Limb (tissue), 2 donors: ENCODE data around the gene SCN1A.
"Not testable (repeated sequence)": the region's sequence is repeated elsewhere in the genome, so short reads cannot be mapped to it uniquely, and the experiment has no call there.

Experiments
- DNase-seq, 2 donors: peaks; one replicate each; pipeline ENCODE4 v3.0.0-alpha.2; 2016; ENCODE audit errors: extremely low spot score in 2 of 2

SCN1A gene

DNA sequence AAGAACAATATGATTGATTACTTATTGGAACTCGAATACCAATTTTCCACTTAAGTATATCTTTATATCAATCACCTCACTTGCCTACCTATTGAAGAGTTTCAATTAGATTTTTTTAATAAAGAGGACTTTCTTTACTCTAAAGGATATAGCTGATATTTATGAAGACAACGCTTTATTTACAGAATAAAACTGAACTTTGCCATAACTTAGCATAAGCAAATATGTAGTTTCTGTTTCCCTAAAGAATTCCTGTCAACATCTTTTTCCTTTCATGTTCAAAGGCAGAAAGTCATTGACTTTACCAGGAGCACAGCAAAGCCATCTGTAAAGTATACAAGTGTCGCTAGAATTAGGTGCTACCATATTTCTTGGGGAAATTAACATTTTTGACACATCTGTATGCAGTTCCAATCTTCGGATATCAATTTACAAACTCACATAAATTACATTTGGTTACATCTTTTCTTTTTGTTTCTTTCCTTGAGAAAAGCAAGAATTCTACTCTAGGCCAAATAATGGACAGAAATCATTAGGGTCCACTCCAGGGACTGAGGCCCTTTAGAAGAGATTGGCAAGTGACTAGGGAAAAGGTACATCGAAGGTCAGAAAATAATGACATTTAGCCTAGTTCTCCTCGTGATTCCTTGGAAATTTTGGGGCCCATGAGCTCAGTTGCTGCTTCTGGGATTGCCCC is 7.5 kb upstream of the SCN1A start:
- DNase-seq = no peak

DNA sequence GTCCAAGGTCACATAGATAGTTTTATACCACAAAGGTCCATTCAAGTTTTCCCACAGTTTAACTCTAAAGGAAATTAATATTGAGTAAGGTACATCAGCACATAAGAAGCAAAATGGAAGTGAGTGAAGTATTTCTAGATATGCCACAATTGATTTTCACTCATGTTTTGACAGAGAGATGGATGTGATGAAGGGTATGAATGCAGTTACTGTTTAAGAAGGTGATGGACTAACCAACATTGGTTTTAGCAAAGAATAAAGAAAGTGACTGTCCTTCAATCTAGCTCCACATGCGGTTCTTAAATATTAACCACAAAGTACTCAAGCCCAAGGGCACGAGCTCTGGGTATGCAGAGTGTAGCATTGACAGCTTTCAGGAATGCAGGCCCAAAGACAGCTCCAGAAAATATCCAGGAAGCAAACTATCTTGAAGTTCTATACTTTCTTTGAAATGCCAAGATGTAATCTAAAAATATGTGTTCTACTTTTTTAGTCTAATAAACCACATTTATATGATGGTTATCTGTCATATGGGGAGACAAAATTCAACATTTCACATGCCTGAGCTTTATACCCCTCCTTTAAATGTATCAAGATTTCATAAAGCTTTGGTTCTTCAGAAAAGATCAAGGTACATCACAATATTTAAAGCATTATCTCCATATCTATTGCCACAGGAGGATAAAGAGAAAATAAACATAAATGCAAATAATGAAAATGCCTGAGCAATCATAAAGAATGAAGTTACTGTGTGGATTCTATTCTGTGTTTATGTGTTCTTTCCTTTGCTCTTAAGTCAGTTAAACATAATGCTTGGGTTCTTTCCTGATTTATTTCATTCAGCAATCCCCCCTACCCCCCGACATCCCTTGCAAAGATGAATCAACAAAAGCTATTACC is 6.7 kb upstream of the SCN1A start:
- no peak for DNase-seq

DNA sequence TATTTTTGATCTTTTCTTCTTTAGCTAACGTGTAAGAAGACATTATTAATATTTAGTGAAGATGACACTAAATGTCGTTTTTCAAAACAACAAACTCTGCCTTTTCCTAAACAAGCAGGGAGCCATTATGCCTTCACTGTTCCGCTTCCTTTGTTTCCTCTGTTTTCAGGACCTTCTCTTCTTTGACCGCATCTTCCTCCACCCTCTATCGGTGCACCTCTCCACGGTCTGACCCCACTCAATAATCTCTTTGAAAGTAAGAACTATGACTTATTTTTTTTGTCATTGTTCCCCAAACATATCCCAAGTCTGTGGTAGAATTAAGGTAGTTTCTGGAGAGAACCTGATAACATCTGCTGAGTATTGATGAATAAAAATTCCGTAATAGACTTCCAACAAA is 5.8 kb upstream of the SCN1A start:
- no peak for DNase-seq

DNA sequence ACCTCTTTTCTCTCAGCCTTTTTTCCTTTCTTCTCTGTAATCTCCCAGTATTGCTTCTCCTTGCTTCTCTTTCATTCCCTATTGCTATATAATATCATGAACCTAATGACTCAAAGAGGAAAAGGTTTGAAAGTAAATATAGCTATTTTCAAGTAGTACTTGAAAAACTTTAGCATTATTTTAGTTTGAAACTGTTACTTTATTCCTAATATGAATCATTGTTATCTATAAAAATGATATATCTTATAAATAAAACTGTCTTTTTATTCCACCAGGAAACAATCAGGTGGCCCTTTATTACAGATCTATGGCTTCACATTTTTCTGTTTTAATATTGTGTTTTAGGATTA is 311 bp upstream of the SCN1A start:
- DNase-seq = no peak

DNA sequence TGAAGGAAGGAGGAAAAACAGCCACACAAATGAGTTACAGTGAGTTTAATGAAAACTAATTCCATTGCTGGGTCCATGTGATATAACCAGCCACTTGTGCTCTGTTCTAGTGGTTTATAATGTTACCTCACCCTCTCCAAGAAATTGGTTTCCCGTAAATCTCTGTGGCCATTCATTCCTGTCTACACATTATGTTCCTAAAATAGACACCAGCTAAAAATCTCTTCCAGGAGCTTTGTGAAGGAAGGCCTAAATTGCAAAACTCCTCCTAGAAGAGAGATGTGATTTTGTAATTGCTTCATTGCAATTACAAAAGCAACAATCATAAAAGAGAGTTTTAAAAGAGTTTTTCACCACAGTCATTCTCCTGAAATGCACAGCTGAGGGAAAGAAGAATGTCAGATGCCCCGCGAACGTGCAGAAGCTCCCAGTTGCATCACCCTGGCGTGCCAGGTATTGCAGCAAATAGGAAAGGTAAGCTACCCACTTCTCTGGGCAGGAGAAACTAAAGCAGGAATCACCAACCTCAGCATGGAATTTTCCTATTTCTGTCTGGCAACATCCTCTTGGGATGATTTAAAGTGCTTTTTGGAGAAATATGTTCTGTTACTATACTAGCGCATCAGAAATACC is 1.7 kb downstream of the SCN1A start:
- DNase-seq = no peak

DNA sequence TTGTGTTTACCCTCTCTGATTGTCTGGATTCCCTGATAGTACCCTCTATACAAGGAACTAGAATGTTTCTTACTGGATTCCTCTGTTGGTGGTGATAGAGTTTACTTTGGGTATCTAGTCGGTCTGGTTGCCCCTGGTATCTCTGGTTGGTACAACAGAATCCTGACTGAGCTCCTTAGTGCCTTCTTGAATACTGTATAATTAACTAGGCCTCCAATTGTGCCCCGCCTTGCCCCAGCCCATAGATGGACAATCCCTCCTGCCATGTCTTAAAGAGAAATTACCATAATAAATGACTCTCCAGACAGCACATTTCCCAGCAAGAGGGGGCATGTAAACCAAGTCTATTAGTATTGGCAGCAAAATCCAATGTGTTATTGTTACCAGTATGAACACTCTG is 2.3 kb downstream of the SCN1A start:
- no peak for DNase-seq

DNA sequence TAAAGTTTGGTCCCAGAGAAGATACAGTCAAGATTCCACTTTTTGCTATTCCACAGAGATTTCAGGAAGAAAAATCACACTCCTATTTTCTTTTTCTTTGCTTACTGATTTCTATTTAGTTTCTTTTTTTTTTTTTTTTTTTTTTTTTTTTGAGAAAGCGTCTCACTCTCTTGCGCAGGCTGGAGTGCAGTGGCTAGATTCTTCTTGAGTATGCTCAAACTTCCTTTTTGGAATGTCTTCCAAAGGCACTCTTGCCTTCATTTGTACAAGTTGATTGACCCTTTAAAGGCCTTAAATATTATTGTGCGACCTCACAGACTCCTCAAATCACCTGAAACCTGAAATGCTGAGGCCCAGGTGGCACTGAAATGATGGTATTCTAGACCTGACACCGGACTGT is 9.6 kb downstream of the SCN1A start:
- DNase-seq = no peak

DNA sequence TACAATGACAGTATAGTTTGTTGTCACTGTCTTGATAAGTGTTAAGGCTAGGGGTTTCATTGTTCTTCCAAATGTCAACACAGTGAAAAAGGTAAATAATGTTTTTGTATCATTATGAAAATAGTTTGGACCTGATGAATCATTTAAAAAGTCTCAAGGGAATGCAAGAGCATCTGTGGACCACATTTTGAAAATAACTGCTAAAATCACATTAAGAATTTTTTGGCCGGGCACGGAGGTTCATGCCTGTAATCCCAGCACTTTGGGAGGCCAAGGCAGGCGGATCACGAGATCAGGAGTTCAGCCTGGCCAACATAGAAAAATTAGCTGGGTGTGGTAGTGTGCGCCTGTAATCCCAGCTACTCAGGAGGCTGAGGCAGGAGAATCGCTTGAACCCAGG is 10.3 kb downstream of the SCN1A start:
- DNase-seq = no peak

DNA sequence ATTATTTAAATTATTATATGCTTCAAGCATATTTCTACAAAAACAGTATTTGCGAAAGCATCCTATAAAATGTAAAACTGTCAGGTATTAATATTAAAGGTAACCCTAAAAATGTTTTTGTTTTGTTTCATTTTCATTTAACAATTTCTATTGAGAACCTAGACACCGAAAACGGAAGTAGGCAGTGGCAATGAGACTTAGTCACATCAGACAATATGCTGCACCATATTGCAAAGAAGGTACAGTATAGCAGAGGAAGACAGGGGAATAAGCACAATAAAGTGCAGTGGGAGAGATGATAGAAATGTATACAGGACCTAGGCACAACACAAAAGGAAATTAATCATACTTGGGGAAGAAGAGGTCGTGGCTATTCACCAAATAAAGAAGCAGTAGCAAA is 12.2 kb downstream of the SCN1A start:
- DNase-seq = no peak

DNA sequence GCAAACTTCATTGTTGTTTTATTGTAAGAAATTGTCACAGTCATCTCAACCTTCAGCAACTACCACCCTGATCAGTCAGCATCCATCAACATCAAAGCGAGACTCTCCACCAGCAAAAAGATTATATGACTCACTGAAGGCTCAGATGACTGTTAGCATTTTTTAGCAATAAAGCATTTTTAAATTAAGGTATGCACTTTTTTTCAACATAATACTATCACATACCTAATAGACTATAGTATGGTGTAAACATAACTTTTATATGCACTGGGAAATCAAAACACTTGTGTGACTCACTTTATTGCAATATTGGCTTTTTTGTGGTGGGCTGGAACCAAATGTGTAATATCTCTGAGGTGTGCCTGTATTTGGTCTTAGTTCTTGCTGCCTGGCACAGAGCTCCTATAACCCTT is 15.6 kb downstream of the SCN1A start:
- DNase-seq = no peak

DNA sequence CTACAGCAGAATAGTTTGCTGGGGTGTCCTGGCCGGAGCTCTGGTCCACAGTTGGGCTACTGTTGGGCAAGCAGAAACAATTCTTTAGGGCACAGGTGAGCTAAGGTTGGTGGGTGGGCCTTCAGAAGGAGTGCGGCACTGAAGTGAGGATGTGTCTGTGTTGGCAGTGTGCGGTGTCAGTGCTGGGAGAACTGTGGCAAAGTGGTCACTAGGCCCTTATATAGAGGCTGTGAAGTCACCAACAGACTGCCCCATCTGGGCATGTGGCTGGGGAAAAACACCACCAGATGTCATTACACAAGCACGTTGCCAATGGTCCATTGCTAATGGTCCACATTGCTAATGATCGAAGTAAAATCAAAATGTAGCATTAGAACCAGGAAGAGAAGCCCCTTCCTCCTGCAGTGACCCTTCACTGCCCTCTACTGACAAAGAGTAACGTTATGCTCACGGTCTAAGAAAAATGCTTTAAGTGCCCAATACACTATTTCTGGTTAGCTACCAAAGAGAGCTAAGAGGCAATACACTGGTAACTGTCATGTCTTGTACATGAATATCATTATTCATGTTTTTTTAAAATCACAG is 21.3 kb downstream of the SCN1A start:
- peak in 1 of 2 donors; percentile 22 for DNase-seq

DNA sequence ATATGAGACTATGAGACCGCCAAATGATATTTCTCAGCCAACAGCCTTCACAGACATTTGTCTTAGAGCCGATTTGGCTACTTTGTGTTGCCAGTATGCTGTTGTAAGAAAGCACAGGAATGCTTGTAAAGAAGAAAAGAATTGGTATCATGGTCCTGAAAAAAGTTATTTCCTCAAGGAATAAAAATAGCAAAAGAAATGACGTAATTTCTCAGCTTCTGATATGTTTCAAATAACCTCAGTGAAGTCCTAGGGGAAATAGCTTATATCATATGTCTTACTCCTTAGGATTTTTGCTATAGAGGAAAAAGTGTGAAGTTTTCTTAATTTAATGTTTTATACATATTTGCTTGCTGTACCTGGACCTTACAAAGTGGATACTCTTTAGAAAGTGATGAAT is 23.0 kb downstream of the SCN1A start:
- DNase-seq = no peak

DNA sequence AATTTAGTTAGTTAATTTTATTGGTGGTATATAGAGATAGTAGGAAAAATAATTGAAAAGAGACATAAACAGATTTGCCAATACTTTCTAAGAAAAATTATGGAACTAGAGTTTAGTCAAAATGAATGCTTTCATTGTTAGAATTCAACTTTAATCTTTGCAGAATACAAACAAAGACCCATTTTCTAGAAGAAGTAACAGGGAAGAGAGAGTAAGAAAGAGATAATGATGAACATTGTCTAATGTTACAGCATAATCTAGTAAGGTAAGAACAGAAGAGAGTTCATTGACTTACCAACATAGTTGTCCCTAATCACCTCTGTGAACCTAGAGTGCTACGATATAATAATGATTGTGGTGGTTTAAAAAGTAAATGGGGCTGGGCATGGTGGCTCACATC is 23.7 kb downstream of the SCN1A start:
- DNase-seq = no peak

DNA sequence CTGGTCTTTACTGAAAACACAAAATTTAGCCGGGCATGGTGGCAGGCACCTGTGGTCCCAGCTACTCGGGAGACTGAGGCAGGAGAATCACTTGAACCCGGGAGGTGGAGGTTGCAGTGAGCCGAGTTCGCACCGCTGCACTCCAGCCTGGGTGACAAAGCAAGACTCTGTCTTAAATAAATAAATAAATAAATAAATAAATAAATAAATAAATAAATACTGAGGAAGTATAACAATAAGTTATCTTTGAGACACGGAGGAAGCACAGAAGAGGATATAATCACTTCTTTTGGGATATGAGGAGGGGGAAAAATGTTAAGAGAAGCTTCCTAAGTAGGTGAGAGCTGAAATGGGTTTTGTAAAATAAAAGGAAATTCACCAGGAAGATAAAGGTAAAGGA is 24.5 kb downstream of the SCN1A start:
- not testable (repeated sequence) for DNase-seq

DNA sequence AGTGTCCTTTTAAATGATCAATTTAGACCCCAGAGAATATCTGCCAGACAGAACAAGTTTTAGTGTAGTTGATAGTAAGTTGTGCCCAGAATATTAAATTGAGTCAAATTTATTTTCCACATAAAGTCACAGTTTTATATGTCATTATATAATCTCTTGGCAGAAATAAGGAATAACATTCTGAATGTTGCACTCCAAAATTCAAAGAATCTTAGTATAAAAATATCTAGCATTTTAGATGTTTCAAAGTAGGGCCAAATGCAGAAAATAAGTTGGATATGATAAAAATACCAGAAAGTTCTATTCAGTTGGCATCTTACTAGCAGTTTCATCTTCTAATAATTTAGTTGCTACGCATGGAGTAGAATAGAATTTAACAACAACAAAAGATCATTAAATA is 33.5 kb downstream of the SCN1A start:
- DNase-seq = no peak

DNA sequence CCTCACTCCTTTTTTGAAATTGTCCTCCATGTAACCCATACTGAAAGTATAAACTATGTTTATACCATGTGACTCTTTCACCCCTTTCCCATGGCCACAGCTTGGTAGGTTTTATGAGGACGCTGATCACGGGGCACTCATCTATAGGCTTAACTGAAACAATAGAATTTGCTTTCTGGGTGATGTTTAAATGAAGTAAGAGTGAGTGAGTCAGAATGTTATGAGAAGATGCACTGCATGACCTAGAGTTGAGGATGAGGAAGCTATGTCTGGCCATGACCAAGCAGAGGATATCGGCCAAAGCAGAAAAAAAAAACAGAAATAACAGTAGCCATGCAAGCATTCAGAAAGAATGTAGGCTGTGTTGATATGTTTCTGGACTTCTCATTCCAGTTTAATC is 34.9 kb downstream of the SCN1A start:
- DNase-seq = no peak

DNA sequence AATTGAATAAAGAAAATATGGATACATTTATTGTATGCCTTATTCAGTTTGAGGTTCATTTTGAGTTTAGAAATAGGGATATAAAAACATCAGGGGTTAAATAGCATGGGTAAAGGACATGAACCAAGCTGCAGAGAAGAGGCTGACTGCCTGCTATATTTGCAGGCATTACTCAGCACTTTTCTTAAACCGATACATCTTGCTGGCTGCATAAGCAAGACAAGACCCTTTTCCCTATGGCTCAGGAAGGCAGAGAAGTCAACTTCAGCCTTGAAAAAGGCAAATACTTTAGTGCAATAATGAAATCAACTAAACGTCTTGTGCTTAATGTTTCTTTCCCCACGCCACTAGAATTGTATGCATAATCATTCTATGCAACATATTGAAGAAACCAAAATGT is 36.4 kb downstream of the SCN1A start:
- no peak for DNase-seq

DNA sequence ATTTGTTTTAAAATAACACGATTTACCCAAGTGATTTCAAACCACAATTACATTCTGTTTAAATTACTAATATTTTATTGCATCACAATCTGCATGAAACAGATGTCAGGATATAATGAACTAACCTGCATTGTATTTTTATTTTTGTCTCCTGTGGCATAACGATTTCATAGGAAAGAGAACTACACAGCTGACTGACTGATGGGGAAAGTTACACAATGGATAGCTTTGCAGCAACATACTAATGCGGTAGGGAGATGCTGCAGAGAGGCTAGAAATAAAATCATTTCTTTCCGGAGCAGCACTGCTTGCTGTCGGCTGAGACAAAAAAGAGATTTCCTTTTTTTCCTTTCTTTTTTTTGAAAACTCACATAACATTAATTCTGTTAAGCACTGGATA is 36.9 kb downstream of the SCN1A start:
- no peak for DNase-seq

DNA sequence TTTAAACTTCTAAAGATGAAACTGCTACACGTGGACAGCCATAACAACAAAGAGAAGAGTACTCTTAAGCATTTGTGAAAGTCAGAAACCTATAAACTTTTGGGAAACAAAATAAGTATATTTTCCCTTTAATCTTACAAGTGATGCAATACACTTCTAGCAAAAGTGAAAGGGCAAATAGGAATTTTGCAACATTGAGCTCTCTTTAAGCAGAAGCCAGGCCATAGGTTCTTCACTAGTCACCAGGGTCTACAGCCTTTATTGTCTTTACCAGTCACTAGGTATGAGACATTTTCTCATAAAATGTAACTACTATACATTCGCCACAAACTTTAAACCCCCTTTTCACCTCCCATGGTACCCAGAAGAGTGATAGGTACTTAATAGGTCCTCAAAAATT is 37.5 kb downstream of the SCN1A start:
- no peak for DNase-seq

DNA sequence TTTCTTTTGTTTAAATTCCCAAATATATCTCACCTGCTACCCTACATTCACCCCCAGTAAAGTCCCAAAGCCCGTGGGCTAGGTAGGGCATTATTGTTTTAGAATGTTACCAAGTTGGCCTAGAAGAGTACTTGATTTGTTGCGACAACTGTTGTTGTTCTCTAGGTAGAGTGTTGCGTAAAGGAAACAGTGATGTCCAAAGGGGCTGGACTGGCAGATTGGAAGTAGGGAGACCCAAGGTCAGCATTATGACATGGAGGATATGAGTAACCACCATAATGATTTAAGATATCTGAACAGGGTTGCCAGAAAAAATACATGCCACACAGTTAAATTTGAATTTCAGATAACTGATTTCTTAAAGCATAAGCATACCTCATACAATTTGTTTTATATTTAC is 39.2 kb downstream of the SCN1A start:
- DNase-seq = no peak

DNA sequence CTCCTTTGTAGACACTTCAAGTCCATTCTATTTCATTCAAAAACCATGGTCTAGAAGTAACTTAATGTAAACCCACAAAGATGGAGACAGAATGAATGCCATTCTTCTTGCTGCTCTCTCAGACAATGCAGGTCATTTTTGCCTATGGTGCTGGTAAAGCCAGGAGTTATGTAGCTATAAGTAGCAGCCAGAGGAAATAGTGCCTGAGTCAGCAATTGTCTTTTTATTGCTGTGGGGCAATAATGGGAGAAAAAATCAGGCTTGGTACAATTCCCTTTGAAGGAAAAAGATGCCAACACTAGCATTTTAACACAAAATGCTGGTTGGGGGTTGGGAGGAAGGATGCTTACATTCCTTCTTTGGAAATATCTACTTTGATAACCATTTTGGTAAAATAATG is 43.5 kb downstream of the SCN1A start:
- DNase-seq = no peak

DNA sequence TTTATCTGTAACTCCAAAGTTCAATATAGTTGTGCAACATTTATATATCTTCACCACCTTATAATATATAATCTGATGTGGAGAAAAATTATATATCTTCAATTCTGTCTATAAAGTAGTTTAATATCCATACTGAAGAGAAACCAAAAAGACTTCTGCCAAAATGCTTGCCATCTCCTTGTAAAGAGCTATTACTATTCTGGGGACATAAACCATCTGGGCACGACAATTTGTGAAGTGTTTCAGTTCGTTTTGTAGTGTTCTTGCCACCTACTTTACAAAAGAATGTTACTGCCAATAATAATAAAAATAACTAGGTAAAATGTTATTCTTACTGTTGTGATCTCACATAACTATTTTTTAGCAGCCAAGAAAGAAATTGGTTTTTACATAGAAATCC is 45.1 kb downstream of the SCN1A start:
- no peak for DNase-seq
